ENCODE results near the gene WDR45B.

Gene WDR45B

DNA sequence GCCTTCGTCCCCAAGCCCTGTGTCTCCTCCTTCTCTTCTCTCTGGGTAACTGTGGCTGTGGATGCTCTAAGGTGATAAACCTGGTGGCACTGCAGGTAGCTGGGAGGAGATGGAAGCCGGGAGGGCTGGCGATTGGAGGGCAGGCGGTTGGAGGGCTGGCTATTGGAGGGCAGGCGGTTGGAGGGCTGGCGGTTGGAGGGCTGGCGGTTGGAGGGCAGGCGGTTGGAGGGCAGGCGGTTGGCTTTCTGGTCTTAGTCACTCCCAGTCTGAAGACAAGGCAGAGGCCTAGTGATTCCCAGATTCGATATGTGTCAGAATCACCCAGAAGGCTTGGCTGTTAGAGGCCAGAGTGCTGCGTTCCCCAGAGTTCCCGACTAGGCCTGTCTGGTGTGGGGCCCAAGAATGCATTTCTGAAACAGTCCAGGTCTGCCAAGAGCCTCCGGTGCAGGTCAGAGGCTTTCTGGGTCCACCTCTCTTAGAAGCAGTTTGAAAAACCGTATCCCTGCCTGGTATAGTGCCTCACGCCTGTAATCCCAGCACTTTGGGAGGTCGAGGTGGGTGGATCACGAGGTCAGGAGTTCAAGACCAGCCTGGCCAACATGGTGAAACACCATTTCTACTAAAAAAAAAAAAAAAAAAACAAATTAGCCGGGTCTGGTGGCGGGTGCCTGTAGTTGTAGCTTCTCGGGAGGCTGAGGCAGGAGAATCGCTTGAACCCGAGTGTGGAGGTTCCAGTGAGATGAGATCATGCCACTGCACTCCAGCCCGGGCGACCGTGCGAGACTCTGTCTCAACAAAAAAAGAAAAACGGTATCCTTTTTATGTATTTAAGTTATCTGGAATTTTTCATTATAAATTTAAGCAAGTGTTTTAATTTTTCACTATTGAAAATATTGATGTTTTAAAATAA lies 59.7 kb downstream of the WDR45B start:
- no peak for TF ChIP-seq ZFP3 (CRISPR knock-in tag; IDR thresholded peaks at IDR 0.05)
- TF ChIP-seq, protein P1, sequence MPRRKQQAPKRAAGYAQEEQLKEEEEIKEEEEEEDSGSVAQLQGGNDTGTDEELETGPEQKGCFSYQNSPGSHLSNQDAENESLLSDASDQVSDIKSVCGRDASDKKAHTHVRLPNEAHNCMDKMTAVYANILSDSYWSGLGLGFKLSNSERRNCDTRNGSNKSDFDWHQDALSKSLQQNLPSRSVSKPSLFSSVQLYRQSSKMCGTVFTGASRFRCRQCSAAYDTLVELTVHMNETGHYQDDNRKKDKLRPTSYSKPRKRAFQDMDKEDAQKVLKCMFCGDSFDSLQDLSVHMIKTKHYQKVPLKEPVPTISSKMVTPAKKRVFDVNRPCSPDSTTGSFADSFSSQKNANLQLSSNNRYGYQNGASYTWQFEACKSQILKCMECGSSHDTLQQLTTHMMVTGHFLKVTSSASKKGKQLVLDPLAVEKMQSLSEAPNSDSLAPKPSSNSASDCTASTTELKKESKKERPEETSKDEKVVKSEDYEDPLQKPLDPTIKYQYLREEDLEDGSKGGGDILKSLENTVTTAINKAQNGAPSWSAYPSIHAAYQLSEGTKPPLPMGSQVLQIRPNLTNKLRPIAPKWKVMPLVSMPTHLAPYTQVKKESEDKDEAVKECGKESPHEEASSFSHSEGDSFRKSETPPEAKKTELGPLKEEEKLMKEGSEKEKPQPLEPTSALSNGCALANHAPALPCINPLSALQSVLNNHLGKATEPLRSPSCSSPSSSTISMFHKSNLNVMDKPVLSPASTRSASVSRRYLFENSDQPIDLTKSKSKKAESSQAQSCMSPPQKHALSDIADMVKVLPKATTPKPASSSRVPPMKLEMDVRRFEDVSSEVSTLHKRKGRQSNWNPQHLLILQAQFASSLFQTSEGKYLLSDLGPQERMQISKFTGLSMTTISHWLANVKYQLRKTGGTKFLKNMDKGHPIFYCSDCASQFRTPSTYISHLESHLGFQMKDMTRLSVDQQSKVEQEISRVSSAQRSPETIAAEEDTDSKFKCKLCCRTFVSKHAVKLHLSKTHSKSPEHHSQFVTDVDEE (CRISPR knock-in tag; IDR thresholded peaks at IDR 0.05), result no peak
- TF ChIP-seq, protein P2, sequence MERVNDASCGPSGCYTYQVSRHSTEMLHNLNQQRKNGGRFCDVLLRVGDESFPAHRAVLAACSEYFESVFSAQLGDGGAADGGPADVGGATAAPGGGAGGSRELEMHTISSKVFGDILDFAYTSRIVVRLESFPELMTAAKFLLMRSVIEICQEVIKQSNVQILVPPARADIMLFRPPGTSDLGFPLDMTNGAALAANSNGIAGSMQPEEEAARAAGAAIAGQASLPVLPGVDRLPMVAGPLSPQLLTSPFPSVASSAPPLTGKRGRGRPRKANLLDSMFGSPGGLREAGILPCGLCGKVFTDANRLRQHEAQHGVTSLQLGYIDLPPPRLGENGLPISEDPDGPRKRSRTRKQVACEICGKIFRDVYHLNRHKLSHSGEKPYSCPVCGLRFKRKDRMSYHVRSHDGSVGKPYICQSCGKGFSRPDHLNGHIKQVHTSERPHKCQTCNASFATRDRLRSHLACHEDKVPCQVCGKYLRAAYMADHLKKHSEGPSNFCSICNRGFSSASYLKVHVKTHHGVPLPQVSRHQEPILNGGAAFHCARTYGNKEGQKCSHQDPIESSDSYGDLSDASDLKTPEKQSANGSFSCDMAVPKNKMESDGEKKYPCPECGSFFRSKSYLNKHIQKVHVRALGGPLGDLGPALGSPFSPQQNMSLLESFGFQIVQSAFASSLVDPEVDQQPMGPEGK (CRISPR knock-in tag; IDR thresholded peaks at IDR 0.05; ENCODE audit: borderline replicate concordance), result no peak
- no peak for TF ChIP-seq SNAI2 (CRISPR knock-in tag; IDR thresholded peaks at IDR 0.05)
- TF ChIP-seq, protein P3, sequence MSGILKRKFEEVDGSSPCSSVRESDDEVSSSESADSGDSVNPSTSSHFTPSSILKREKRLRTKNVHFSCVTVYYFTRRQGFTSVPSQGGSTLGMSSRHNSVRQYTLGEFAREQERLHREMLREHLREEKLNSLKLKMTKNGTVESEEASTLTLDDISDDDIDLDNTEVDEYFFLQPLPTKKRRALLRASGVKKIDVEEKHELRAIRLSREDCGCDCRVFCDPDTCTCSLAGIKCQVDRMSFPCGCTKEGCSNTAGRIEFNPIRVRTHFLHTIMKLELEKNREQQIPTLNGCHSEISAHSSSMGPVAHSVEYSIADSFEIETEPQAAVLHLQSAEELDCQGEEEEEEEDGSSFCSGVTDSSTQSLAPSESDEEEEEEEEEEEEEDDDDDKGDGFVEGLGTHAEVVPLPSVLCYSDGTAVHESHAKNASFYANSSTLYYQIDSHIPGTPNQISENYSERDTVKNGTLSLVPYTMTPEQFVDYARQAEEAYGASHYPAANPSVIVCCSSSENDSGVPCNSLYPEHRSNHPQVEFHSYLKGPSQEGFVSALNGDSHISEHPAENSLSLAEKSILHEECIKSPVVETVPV (CRISPR knock-in tag; IDR thresholded peaks at IDR 0.05), result no peak
- TF ChIP-seq ZC3H10 (CRISPR knock-in tag; IDR thresholded peaks at IDR 0.05), result no peak
- no peak for TF ChIP-seq ZNF70 (CRISPR knock-in tag; IDR thresholded peaks at IDR 0.05)
- no peak for TF ChIP-seq ISL1 (CRISPR knock-in tag; IDR thresholded peaks at IDR 0.05)
- no peak for TF ChIP-seq PPARA (CRISPR knock-in tag; IDR thresholded peaks at IDR 0.05; ENCODE audit: borderline replicate concordance)
- TF ChIP-seq ZNF565 (CRISPR knock-in tag; conservative IDR thresholded peaks at IDR 0.05; ENCODE audit: low read depth), result no peak
- no peak for TF ChIP-seq OSR1 (CRISPR knock-in tag; IDR thresholded peaks at IDR 0.05)
- no peak for TF ChIP-seq ESRRG (CRISPR knock-in tag; IDR thresholded peaks at IDR 0.05)
- no peak for TF ChIP-seq RARB (CRISPR knock-in tag; IDR thresholded peaks at IDR 0.05)
- TF ChIP-seq ZNF8 (CRISPR knock-in tag; IDR thresholded peaks at IDR 0.05), result no peak
- ATAC-seq, result no peak

- TF ChIP-seq ESRRG (CRISPR knock-in tag; IDR thresholded peaks at IDR 0.05) (no peak), ZFP30 (CRISPR knock-in tag; IDR thresholded peaks at IDR 0.05) (no peak), GLIS3 (CRISPR knock-in tag; IDR thresholded peaks at IDR 0.05) (no peak), TCF4 (CRISPR knock-in tag; IDR thresholded peaks at IDR 0.05; ENCODE audit: borderline replicate concordance) (no peak), ZNF8 (CRISPR knock-in tag; IDR thresholded peaks at IDR 0.05) (no peak), SNAI2 (CRISPR knock-in tag; IDR thresholded peaks at IDR 0.05) (no peak), ZC3H10 (CRISPR knock-in tag; IDR thresholded peaks at IDR 0.05) (no peak), ZFP3 (CRISPR knock-in tag; IDR thresholded peaks at IDR 0.05) (no peak), ZNF565 (CRISPR knock-in tag; conservative IDR thresholded peaks at IDR 0.05; ENCODE audit: low read depth) (no peak), CSDC2 (CRISPR knock-in tag; IDR thresholded peaks at IDR 0.05) (no peak), POU6F1 (CRISPR knock-in tag; IDR thresholded peaks at IDR 0.05; ENCODE audit: borderline replicate concordance, low read depth) (no peak), ZNF70 (CRISPR knock-in tag; IDR thresholded peaks at IDR 0.05) (no peak), CREB5 (CRISPR knock-in tag; IDR thresholded peaks at IDR 0.05; ENCODE audit: low read depth) (no peak), RARB (CRISPR knock-in tag; IDR thresholded peaks at IDR 0.05) (no peak)
- TF ChIP-seq, protein P3 (CRISPR knock-in tag; IDR thresholded peaks at IDR 0.05), result no peak
- no peak for ATAC-seq
Measured at GRCh38 chr17:82587234-82588086, 60.8 kb downstream of the WDR45B start.
